Measurements from ENCODE around the gene TSSK6. TPM values are rescaled to one million over a fixed set of nuclear protein-coding genes. Genes with fewer than 3 reads are reported as not detected.
A peak's percentile ranks its signal among the peaks of the same experiment; 100 is the strongest.

The TSSK6 gene
- total and polyA plus RNA-seq, 2 experiments from 2014 or later: 0.70 to 2.3 TPM

DNA sequence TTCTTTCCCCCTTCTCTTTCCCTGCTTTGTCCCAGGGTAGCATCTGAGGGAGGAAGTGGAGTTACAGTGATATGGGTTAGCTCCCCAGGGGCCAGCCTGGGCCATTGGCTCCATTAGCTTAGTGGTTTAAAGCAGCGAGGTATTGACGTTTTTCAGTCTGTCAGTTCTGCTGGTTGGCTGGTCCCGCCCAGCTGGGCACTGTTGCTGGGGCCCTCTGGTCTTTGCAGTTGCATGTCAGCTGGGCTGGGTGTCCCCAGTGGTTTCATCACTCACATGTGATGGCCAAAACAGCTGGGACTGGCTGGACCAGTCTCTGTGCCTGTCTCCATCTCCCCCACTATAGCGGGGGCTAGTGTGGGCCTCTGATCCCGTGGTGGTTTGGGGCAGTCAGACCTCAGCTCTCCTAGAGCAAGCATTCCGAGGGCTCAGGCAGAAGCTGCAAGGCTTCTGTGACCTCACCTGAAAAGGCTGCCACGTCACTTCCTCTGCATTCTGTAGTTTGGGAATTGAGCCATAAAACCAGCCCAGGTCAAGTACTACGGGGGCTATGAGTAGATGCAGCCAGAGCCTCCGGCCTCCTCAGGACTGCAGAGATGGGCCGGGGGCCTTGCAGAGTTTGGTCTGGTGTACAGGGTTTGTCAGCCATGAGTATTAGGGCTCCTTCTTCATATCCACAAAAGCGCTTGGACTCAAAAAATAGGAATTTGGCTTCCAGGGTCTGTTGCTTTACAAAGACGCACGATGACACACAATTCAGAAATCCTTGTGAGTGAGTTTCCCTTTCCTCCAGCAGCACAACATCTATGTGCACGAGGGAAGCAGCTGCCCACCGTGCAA is 30.0 kb downstream of the TSSK6 start:
- no peaks in the 10 kb centered on the region for H3K9me3 ChIP-seq (ENCODE audit: low read depth)
- peak; percentile 56 for DNase-seq
- H3K9ac ChIP-seq: peak overlapping the region; percentile 30
- H3K27ac ChIP-seq: peak overlapping the region; percentile 61
- 50% methylated on average over 15 of the region's 15 CpGs for WGBS, 2 experiments (ENCODE audit: low coverage in 1 of 2, low lambda C conversion rate in 2 of 2, missing lambda C conversion rate in 2 of 2)
- H3K4me2 ChIP-seq (ENCODE audit: unreplicated experiment): no peak overlapping the region
- no peaks in the 10 kb centered on the region; the same call in 1 of the 2 replicates for H4K20me1 ChIP-seq (ENCODE audit: insufficient read depth)
- H3K9me2 ChIP-seq (ENCODE audit: insufficient read depth): no peaks in the 10 kb centered on the region
- no peak for TF ChIP-seq EZH2phosphoT487 (IDR thresholded peaks at IDR 0.05; ENCODE audit: insufficient read depth, low read depth)
- no peak for TF ChIP-seq EZH2 (IDR thresholded peaks at IDR 0.05; ENCODE audit: insufficient read depth, poor library complexity, severe bottlenecking)
- H3K4me3 ChIP-seq: no peak overlapping the region
- no peaks in the 10 kb centered on the region for H3K27me3 ChIP-seq (replicated peaks; ENCODE audit: insufficient read depth)
- in situ Hi-C loops (cut with MboI): no loop called here
- peaks cover 23% of the 10 kb centered on the region for H3F3A ChIP-seq (ENCODE audit: insufficient read depth)
- H3K36me3 ChIP-seq (ENCODE audit: low read depth): no peaks in the 10 kb centered on the region
- H3K4me1 ChIP-seq (ENCODE audit: insufficient read depth): peaks cover 33% of the 10 kb centered on the region
- H3K79me2 ChIP-seq (ENCODE audit: insufficient read depth): peaks cover 96% of the 10 kb centered on the region
- no peak overlapping the region for H2AFZ ChIP-seq

DNA sequence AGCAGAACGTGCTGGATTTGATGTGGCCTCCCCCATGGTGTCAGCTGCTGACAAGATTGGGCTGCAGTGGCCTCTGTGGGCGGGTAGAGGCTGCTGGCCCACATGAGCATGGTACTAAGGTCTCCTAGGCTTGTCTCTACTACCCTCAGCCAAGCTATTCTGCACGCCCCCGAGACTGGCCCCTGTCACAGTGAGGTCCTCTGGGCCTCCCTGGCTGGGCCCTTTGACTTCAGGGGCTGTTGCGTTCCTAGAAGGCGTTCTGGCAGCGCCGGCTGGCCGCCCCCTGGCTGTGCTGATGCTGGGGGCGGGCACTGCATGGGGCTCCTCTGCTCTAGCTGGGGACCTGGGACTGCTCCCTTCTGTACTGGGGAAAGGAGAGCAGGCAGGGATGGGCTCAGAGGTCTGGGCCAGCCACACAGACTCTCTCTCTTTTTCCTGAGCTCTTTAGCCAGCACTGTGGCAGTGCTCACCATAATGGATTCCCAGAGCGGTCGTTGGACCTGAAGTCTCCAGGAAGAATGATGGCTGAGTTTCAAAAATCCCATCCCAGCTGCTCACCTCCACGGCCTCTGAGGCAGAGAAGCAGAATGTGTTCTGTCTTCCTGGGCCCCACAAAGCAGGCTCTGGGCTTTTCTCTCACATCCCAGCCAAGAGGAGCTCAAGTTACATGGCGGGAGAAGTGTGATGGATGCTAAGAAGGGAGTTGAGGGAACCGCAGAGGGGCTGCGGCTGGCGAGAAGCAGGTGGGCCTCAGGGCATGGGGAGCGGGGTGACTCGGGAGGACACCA is 32.3 kb downstream of the TSSK6 start:
- 72 to 81% methylated on average over 19 of the region's 19 CpGs for WGBS, 2 experiments (ENCODE audit: low coverage in 1 of 2, low lambda C conversion rate in 2 of 2, missing lambda C conversion rate in 2 of 2)
- no peak overlapping the region for H3K4me3 ChIP-seq
- no peak overlapping the region for H3K27ac ChIP-seq
- H3K9ac ChIP-seq: no peak overlapping the region
- peaks cover 10% of the 10 kb centered on the region; the same call in 1 of the 2 replicates for H3F3A ChIP-seq (ENCODE audit: insufficient read depth)
- no peak overlapping the region for H3K4me2 ChIP-seq (ENCODE audit: unreplicated experiment)
- H3K27me3 ChIP-seq (replicated peaks; ENCODE audit: insufficient read depth): no peaks in the 10 kb centered on the region
- TF ChIP-seq EZH2phosphoT487 (IDR thresholded peaks at IDR 0.05; ENCODE audit: insufficient read depth, low read depth) (no peak), EZH2 (IDR thresholded peaks at IDR 0.05; ENCODE audit: insufficient read depth, poor library complexity, severe bottlenecking) (no peak)
- no peak overlapping the region for H2AFZ ChIP-seq
- no peak for DNase-seq
- H3K9me3 ChIP-seq (ENCODE audit: low read depth): no peaks in the 10 kb centered on the region
- peaks cover 99% of the 10 kb centered on the region for H3K79me2 ChIP-seq (ENCODE audit: insufficient read depth)
- H3K9me2 ChIP-seq (ENCODE audit: insufficient read depth): no peaks in the 10 kb centered on the region
- in situ Hi-C loops (cut with MboI): no loop called here
- H4K20me1 ChIP-seq (ENCODE audit: insufficient read depth): no peaks in the 10 kb centered on the region; the same call in 1 of the 2 replicates
- peaks cover 13% of the 10 kb centered on the region for H3K4me1 ChIP-seq (ENCODE audit: insufficient read depth)
- H3K36me3 ChIP-seq (ENCODE audit: low read depth): no peaks in the 10 kb centered on the region; the same call in 1 of the 2 replicates

DNA sequence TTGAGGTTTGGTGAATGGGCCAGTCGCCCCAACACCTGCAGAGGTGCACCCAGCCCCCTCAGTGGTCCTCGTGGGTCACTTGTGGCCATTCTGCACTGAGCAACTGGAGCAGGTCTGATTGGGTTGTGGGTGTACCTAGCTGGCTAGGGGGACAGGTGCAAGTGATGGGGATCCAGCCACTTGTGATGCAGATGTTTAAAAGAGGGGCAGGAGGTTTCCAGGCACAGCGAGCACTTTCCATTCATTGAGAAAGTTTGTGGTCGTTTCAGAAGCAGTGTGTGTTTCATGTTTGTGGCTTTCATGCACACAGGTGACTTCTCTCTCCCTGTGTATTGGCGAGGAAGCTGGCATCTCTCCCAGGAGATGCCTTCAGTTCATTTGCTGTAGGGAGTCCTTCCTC is 34.7 kb downstream of the TSSK6 start:
- H2AFZ ChIP-seq: no peak overlapping the region
- DNase-seq: no peak
- WGBS, 2 experiments (ENCODE audit: low coverage in 1 of 2, low lambda C conversion rate in 2 of 2, missing lambda C conversion rate in 2 of 2): 99 to 100% methylated on average over 5 of the region's 5 CpGs
- H4K20me1 ChIP-seq (ENCODE audit: insufficient read depth): no peaks in the 10 kb centered on the region; the same call in 1 of the 2 replicates
- H3K9me3 ChIP-seq (ENCODE audit: low read depth): no peaks in the 10 kb centered on the region
- in situ Hi-C loops (cut with MboI): no loop called here
- no peak overlapping the region for H3K27ac ChIP-seq
- no peak overlapping the region for H3K9ac ChIP-seq
- TF ChIP-seq EZH2phosphoT487 (IDR thresholded peaks at IDR 0.05; ENCODE audit: insufficient read depth, low read depth) (no peak), EZH2 (IDR thresholded peaks at IDR 0.05; ENCODE audit: insufficient read depth, poor library complexity, severe bottlenecking) (no peak)
- H3K36me3 ChIP-seq (ENCODE audit: low read depth): no peaks in the 10 kb centered on the region; the same call in 1 of the 2 replicates
- H3F3A ChIP-seq (ENCODE audit: insufficient read depth): peaks cover 9% of the 10 kb centered on the region; the same call in 1 of the 2 replicates
- H3K4me3 ChIP-seq: no peak overlapping the region
- H3K4me1 ChIP-seq (ENCODE audit: insufficient read depth): peaks cover 10% of the 10 kb centered on the region
- no peaks in the 10 kb centered on the region for H3K27me3 ChIP-seq (replicated peaks; ENCODE audit: insufficient read depth)
- no peak overlapping the region for H3K4me2 ChIP-seq (ENCODE audit: unreplicated experiment)
- peaks cover 100% of the 10 kb centered on the region for H3K79me2 ChIP-seq (ENCODE audit: insufficient read depth)
- no peaks in the 10 kb centered on the region for H3K9me2 ChIP-seq (ENCODE audit: insufficient read depth)

DNA sequence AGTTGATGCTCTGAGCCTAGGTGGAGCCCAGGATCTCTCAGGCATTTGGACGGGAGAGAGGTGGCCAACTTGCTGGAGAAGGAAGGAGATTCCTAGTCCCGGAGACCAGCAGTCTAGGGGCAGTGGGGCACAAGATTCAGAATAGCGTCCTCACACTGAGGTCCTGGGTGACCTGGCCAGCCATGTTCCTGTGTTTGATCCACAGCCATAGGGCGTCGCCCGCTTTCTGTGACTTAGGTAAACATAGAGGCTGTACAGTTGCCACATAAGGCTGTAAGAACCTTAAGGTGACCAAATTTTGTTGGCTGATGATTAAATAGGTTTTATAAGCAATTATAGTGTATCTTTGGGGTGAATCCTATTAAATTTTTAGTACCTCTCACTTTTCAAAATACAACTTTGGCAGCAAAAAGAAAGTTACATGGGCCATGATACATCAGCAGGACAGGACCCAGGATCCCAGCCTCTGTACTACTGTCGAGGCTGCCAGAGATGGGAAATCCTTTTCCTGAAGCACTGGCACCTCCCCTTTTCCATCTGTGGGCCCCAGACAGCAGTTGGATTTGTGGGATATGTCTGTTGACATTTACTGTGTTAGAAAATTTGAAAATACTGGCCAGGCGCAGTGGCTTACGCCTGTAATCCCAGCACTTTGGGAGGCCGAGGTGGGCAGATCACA is 37.5 kb downstream of the TSSK6 start:
- Histone ChIP-seq H3K4me3 (no peak overlapping the region), H3K4me1 (ENCODE audit: insufficient read depth) (no peaks in the 10 kb centered on the region), H3K79me2 (ENCODE audit: insufficient read depth) (peaks cover 100% of the 10 kb centered on the region), H4K20me1 (ENCODE audit: insufficient read depth) (no peaks in the 10 kb centered on the region; the same call in 1 of the 2 replicates), H3K9me2 (ENCODE audit: insufficient read depth) (no peaks in the 10 kb centered on the region), H3K27me3 (replicated peaks; ENCODE audit: insufficient read depth) (no peaks in the 10 kb centered on the region), H2AFZ (no peak overlapping the region), H3K4me2 (ENCODE audit: unreplicated experiment) (no peak overlapping the region), H3K9me3 (ENCODE audit: low read depth) (no peaks in the 10 kb centered on the region), H3F3A (ENCODE audit: insufficient read depth) (0 out of 2 replicates have a peak, but pooled peaks cover 5% of the 10 kb centered on the region), H3K27ac (no peak overlapping the region), H3K9ac (no peak overlapping the region), H3K36me3 (ENCODE audit: low read depth) (no peaks in the 10 kb centered on the region; the same call in 1 of the 2 replicates)
- 90 to 93% methylated on average over 10 of the region's 10 CpGs for WGBS, 2 experiments (ENCODE audit: low coverage in 1 of 2, low lambda C conversion rate in 2 of 2, missing lambda C conversion rate in 2 of 2)
- no peak for DNase-seq
- no peak for TF ChIP-seq EZH2 (IDR thresholded peaks at IDR 0.05; ENCODE audit: insufficient read depth, poor library complexity, severe bottlenecking)
- TF ChIP-seq EZH2phosphoT487 (IDR thresholded peaks at IDR 0.05; ENCODE audit: insufficient read depth, low read depth): no peak
- in situ Hi-C loops (cut with MboI): no loop called here

Measured in GM23248 (cell line).